Urinary bladder (tissue), 4 donors: ENCODE results near the gene SETD5. TPM values are rescaled to one million over a fixed set of nuclear protein-coding genes. Genes with fewer than 3 reads are reported as not detected.

Source experiments
- DNase-seq: peaks from one replicate; pipeline ENCODE4 v3.0.0-alpha.2; 2015; ENCODE audit errors: extremely low spot score
- H3K27ac ChIP-seq: one replicate; pipeline ENCODE4 v1.5.1; 2013; ENCODE audit warnings: low read depth, mild to moderate bottlenecking, moderate library complexity
- H3K36me3 ChIP-seq: one replicate; pipeline ENCODE4 v1.6.1; 2013; ENCODE audit warnings: mild to moderate bottlenecking, moderate library complexity; ENCODE audit not compliant: insufficient read depth
- H3K4me1 ChIP-seq: one replicate; pipeline ENCODE4 v1.6.1; 2013; ENCODE audit warnings: mild to moderate bottlenecking, moderate library complexity; ENCODE audit not compliant: insufficient read depth
- H3K4me3 ChIP-seq: one replicate; pipeline ENCODE4 v1.5.1; 2013; ENCODE audit warnings: low read depth, low read length
- WGBS: extraction: QIAGEN DNeasy Blood & Tissue Kit; methylation state at CpG from one replicate; pipeline ENCODE4 v1.1.7; 2013; 5-methylcytosine and 5-hydroxymethylcytosine counted together
- polyA plus RNA-seq: library from polyadenylated mRNA; stranded (reverse); fragments of 200-250 nt; gene quantifications from one replicate; pipeline ENCODE4 v1.2.3, GENCODE V29; 2013
- total RNA-seq: library from RNA; depleted of rRNA; stranded (reverse); fragments of >200 nt; gene quantifications from one replicate; pipeline ENCODE4 v1.2.3, GENCODE V29; 2014
- donor health status: healthy with polysubstance abuse.
- donor health status: healthy.

The SETD5 gene
- total and polyA plus RNA-seq, 2 donors, result 39.7 to 119 TPM

DNA sequence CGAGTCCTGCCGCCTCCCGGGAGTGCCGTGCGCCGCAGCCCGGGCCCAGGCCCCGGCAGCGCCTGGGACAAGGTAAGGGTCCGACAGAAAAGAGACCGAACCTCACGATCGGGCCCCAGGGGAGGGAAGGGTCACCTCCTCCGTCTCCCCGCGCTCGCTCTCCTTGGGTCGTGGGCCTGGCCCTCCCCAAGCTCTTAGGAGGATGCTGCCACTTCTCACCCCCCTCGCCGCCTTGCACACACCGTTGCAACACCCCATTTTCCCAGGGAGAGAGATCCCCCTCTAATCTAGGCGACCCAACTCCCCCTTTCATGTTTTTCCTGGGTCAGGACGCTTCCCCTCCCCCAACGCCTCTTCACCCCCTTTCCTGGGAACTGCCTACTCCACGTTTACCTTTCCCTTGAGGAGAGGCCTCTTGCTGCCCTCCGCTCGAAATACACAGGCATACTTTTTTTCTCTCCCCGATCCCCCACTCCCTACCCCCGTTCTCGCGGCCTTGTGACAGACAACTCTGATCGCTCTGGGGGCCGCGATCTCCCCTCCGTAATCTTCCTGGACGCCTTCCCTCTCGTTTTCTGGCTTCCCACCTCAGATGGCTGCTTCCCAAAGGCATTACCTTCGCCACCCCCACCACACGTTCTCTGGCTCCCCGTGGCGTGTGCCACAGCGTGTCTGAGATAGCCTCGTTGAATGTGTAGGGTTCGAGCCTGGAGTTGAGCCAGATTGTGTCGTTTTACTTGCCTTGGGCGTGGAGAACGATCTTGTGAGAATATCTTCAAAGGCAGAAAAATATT, 688 bp downstream of the SETD5 start:
- H3K27ac ChIP-seq, result peak overlapping the region; percentile 100
- no peaks in the 10 kb centered on the region for H3K36me3 ChIP-seq
- WGBS, result under 1% methylated on average over 47 of the region's 47 CpGs
- peak overlapping the region; percentile 94 for H3K4me3 ChIP-seq
- DNase-seq, result no peak
- peaks cover 5% of the 10 kb centered on the region for H3K4me1 ChIP-seq

DNA sequence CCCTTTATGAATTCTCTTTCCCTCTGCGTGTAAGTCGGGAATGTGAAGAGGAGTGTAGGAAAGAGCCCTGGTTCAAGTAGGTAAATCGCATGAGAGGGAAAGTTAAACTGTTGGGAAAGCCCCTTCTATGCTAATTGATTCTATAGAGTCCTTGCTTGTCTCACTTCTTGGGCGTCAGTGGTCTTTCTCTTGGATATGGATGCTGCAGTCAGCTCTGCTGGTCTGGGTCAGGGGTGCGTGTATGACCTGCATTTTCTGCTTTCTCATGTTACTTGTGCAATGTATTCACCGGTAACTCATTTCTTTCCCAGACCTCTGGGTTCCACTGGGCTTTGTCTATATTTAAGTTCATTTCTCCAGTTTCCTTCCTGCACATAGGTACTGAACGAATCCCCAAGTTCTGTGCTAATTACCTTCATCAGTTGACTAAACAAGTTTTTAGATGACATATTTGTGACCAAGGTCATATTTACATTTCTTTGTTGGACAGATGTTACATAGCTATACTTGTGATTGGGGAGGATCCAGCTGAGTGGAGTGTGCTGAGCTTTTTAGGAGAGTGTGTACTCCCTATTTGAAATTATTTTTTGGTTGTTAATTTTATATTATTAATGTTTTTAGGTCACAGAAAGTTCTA, 1.4 kb downstream of the SETD5 start:
- under 1% methylated on average over 7 of the region's 7 CpGs for WGBS
- Histone ChIP-seq H3K27ac (peak overlapping the region; percentile 100), H3K4me1 (peaks cover 6% of the 10 kb centered on the region), H3K4me3 (peak overlapping the region; percentile 94), H3K36me3 (no peaks in the 10 kb centered on the region)
- DNase-seq, result no peak

DNA sequence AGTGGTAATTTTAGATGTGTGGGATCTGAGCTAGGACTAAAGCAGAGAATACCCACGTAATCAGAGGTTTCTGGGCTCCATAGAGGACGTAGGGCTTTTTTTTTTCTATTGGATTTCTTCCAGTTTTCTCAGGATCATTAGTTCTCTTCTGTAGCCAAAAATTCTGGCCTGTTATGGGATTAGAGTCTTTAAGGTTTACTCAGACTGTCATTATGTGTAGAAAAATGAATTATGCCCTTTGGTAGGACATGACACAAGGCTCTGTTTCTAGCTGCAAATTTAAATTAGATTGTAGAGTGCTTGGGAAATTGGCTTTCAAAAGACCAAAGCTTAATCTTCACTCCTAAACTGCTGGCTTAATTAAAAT, 1.9 kb downstream of the SETD5 start:
- WGBS, result 1% methylated on average over 2 of the region's 2 CpGs
- DNase-seq, result no peak
- Histone ChIP-seq H3K4me3 (peak overlapping the region; percentile 94), H3K27ac (no peak overlapping the region), H3K4me1 (peaks cover 6% of the 10 kb centered on the region), H3K36me3 (no peaks in the 10 kb centered on the region)

DNA sequence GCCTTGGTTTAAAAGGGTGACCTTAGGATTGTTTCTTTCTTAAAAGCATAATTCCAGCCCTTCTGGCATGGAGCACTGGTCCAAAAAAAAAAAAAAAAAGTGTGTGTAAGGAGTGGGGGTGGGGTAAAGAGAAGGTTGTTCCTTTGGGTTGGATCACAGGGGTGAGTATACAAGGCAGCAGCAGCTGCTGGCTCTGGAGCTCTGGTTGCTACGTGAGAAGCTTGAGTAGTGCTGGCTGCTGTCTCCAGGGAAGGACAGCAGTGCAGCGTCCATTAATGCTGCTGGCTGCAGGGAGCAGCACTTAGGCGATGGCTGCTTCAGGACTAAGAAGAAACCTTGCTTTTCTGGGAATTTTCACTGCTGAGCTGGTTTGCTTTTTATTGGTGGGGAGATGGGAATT, 2.3 kb downstream of the SETD5 start:
- under 1% methylated on average over 3 of the region's 3 CpGs for WGBS
- Histone ChIP-seq H3K27ac (no peak overlapping the region), H3K4me3 (no peak overlapping the region), H3K36me3 (no peaks in the 10 kb centered on the region), H3K4me1 (peaks cover 7% of the 10 kb centered on the region)
- peak; percentile 83 for DNase-seq

DNA sequence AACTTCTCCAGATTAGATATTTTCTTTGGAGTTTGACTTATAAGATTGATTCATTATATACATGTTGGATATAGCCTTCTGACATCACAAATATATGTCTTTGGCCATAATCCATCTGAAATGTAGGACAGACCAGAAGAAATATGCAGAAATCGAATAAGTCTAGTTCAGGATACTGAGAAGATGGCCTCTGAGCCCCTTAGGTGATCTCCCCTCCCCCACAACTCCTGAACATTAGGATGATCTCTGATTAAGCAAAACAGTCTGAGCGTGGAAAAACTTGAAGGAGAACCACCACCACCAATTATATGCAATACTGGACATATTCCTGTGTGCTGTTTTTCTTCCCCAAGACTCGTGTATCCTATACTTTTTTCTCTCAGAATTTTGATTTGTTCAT, 3.2 kb downstream of the SETD5 start:
- H3K36me3 ChIP-seq, result no peaks in the 10 kb centered on the region
- H3K4me1 ChIP-seq, result peaks cover 6% of the 10 kb centered on the region
- H3K4me3 ChIP-seq, result no peak overlapping the region
- no peak for DNase-seq
- 23% methylated on average over 3 of the region's 3 CpGs for WGBS
- no peak overlapping the region for H3K27ac ChIP-seq

DNA sequence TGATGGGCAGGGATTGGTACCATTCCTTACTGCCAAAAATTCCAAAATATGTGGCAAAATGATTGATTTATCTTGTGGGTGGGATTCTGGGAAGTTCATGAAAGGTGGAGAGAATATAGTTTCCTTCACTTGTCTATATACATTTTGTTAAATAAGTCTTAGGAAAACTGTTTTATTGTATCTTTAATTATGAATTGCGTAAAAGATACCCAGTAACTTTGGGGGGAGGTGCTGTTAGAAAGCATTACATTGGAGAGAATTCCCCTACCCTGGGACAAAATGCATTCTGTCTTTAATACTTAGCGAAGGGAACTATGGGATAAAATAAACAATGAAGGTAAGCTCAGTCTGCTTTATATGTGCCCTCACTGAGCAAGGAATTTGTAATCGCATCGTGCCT, 4.6 kb downstream of the SETD5 start:
- no peak for DNase-seq
- Histone ChIP-seq H3K4me3 (no peak overlapping the region), H3K36me3 (no peaks in the 10 kb centered on the region), H3K4me1 (peaks cover 7% of the 10 kb centered on the region), H3K27ac (peak overlapping the region; percentile 59)
- WGBS, result 25% methylated on average over 4 of the region's 4 CpGs

DNA sequence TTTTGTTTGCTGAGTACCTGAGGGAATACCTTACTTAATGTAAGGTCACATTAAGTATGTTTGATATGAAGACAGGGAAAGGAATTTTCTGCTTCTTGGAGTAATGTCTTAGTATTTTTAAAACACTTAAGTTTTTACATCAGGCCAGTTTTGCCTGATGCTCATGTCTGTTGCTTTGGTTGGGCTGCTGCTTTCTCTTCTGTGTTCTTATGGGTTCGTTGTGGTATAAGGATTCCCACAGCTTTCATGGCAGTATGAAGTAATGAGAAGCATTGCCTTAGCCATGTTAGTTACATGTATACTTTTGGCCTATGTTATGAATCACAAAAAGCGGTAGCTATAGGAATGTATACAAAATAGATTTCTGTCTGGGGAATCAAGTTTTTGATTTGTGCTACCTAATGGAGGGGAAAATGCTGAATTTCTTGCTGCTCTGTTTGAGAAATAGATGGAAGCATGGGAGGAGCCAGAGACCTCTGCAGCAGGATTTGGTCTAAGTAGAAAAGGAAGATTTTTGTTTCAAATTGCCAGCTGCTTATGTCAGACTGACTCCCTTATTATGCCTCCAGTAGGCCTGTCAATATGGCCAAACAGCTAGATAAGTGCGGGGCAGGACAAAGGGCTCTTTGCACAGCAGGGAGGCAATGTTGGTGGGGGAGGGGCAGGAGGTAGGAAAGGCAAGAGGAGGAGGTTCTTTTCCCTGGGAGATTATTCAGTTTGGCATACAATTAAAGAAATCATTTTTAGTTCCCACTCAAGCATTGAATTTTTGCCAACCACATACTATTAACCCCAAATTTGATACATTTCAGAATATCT, 5.2 kb downstream of the SETD5 start:
- no peak for DNase-seq
- 18% methylated on average over 3 of the region's 3 CpGs for WGBS
- Histone ChIP-seq H3K4me3 (no peak overlapping the region), H3K27ac (peak overlapping the region; percentile 59), H3K4me1 (peaks cover 7% of the 10 kb centered on the region), H3K36me3 (no peaks in the 10 kb centered on the region)

DNA sequence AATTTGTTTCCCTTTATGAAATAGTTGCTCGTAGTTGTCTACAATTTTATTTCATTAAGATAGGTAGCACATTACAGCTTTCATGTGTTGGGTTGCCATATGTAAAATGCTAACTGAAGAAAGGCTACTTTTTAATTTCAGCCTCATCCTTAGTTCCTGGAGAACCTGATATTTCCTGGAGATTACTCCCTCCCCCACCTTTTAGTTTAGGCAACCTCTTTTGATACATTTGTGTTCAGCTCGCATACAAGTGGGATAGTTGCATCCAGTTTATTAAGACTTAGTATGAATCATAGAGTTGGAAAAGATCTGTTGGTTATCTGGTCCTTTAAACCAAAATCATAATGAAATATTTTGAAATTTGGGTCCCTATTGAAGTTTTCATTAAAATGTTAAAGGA, 6.0 kb downstream of the SETD5 start:
- H3K36me3 ChIP-seq, result no peaks in the 10 kb centered on the region
- WGBS, result 48% methylated on average over 2 of the region's 2 CpGs
- DNase-seq, result no peak
- peaks cover 7% of the 10 kb centered on the region for H3K4me1 ChIP-seq
- H3K27ac ChIP-seq, result no peak overlapping the region
- no peak overlapping the region for H3K4me3 ChIP-seq

DNA sequence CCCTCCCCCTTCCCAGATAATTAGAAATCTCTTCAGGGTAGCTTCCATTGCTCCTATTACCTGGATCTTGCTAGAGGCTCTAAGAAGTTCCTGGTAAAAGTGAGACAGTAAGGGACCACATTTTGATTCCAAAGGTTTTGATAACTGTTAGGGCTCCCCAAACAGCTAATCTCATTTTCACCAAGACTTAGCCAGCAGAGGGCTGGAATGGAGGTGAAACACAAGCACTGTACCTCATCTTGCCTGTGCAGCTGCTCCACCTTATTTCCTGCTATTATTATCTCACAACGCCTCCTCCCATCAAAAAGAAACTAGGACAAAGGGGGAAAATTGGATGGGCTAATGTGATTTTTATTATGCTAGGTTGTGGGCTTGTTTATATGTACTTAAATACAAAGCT, 7.3 kb downstream of the SETD5 start:
- H3K36me3 ChIP-seq, result no peaks in the 10 kb centered on the region
- H3K4me3 ChIP-seq, result no peak overlapping the region
- DNase-seq, result no peak
- no peak overlapping the region for H3K27ac ChIP-seq
- H3K4me1 ChIP-seq, result peaks cover 9% of the 10 kb centered on the region
- WGBS, result 17% methylated on average over 1 of the region's 1 CpG

DNA sequence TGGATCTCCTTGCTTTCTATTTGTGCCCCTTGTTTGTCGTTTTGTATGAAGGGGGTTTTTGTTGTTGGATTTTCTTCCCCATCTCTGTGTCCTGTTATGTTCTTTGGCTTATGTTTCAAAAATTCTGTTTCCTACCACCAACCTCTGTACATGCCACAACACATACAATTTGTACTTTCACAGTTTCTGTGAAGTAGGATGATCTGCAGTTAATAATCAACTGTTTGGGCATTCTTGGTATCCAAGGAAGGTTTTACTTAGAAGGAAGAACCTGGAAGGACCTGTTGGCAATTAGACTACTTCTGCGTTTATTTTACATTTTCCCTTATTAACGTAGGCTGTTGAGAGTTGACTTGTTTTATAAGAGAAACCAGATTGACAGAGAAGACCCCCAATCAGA, 8.3 kb downstream of the SETD5 start:
- peaks cover 9% of the 10 kb centered on the region for H3K4me1 ChIP-seq
- H3K4me3 ChIP-seq, result no peak overlapping the region
- peak overlapping the region; percentile 23 for H3K27ac ChIP-seq
- no peak for DNase-seq
- no peaks in the 10 kb centered on the region for H3K36me3 ChIP-seq
- 55% methylated on average over 3 of the region's 3 CpGs for WGBS

DNA sequence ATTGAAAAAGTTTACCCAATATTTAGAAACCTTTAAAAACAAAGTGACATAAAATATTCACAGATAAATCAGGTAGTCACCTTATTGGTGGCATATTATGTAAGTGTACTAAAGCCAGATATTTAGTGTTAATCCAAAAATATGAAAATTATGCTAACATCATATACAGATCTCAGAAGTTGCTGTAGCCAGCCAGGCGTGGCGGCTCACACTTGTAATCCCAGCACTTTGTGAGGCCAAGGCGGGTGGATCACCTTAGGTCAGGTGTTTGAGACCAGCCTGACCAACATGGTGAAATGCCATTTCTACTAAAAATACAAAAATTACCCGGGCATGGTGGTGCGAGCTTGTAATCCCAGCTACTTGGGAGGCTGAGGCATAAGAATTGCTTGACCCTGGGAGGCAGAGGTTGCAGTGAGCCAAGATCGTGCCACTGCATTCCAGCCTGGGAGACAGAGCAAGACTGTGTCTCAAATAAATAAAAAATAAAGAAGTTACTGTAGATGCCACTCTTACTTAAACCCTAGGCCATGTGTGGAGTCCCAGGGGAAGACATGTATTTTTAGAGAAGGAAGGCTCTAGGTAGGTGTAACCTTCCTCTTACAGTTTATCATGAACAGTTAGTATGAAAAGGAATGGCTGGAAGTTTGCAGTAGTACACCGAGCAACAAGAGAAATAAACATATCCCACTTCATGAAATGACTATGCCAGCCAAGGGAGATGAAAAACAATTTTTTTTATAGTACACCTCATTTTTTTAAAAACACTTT, 9.6 kb downstream of the SETD5 start:
- H3K4me3 ChIP-seq, result no peak overlapping the region
- H3K36me3 ChIP-seq, result no peaks in the 10 kb centered on the region
- peaks cover 9% of the 10 kb centered on the region for H3K4me1 ChIP-seq
- no peak for DNase-seq
- 82% methylated on average over 7 of the region's 7 CpGs for WGBS
- H3K27ac ChIP-seq, result no peak overlapping the region

DNA sequence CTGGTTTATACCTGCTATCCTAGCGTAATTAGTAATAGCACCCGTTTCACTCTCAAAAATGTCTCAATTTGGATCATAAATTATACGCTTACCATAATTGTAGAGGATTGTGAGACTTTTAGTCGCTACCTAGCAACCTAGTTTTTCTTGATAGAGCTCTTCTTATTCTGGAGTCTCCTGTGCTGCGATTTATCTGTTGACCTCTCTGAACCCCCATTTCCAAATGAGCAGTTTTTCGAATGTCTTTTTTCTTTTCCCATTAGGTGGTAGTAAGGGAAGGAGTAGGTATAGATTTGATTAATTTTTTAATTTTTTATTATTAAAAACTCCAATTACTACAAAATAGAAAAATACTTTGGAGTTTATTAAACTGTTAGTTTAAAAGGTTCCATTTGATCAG, 10.6 kb downstream of the SETD5 start:
- H3K27ac ChIP-seq, result no peak overlapping the region
- no peaks in the 10 kb centered on the region for H3K36me3 ChIP-seq
- DNase-seq, result no peak
- 95% methylated on average over 6 of the region's 6 CpGs for WGBS
- peaks cover 5% of the 10 kb centered on the region for H3K4me1 ChIP-seq
- no peak overlapping the region for H3K4me3 ChIP-seq

DNA sequence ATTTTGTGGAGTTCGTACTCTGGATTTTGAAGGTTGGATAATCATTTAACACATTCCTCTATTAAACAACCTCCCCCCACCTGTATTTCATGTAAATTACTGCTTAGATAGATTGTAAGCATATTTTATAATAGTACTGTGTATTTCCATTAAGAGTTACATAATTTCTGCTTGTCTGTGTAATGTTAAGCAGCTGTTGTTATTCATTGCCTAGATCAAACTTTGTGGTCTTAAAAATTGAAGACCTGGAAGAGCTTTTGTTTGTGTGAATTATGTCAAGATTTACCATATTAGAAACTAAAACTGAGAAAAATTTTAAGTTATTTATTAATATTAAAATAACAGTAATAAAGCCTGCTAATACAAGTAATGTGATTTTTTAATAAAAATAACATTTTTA, 11.1 kb downstream of the SETD5 start:
- DNase-seq, result no peak
- Histone ChIP-seq H3K4me3 (no peak overlapping the region), H3K27ac (no peak overlapping the region), H3K36me3 (no peaks in the 10 kb centered on the region), H3K4me1 (peaks cover 4% of the 10 kb centered on the region)
- 62% methylated on average over 1 of the region's 1 CpG for WGBS
